Sigmoid colon (tissue), 4 donors: ENCODE data around the gene ASAP2.

Experiments
- EP300 ChIP-seq, 4 donors: sonication (generic); formaldehyde crosslinking; IDR thresholded peaks; one replicate each; pipeline ENCODE4 v1.6.1; 2017; ENCODE audit warnings: antibody characterized with exemption in 4 of 4
- POLR2A ChIP-seq, 2 donors: fragments of 450-650 bp; IDR thresholded peaks; one replicate each; pipeline ENCODE4 v1.6.1; 2016; ENCODE audit warnings: antibody characterized with exemption in 2 of 2, mild to moderate bottlenecking in 2 of 2, moderate library complexity in 2 of 2
- POLR2AphosphoS5 ChIP-seq, 4 donors: sonication (generic); formaldehyde crosslinking; IDR thresholded peaks; one replicate each; pipeline ENCODE4 v1.6.1; 2017; ENCODE audit warnings: antibody characterized with exemption in 4 of 4
- TF ChIP-seq, protein P1 (sequence below), 4 experiments: fragments of 450-650 bp in 3 of 4; fragments of 200-600 bp in 1 of 4; IDR thresholded peaks; one replicate each; pipeline ENCODE4 v1.5.1; 2016 to 2019; ENCODE audit warnings: antibody characterized with exemption in 4 of 4, mild to moderate bottlenecking in 3 of 4, moderate library complexity in 2 of 4

DNA sequence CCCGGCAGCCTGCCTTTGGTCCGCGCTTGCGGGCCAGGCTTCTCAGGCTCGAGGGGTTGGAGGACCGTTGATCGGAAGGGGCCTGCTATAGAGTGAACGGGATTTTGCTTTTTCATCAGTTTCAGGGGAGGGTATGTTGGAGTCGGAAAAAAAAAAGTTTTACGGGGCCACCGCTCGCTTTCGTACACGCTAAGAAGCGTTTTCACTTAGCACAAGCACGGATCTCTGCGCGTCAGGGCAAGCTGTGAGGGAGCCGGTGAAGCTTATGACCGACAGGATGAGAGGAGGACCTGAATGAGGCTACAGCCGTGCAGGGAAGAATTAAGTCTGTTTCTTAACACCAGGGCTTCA, 217.3 kb downstream of the ASAP2 start:
- TF ChIP-seq, protein P1, sequence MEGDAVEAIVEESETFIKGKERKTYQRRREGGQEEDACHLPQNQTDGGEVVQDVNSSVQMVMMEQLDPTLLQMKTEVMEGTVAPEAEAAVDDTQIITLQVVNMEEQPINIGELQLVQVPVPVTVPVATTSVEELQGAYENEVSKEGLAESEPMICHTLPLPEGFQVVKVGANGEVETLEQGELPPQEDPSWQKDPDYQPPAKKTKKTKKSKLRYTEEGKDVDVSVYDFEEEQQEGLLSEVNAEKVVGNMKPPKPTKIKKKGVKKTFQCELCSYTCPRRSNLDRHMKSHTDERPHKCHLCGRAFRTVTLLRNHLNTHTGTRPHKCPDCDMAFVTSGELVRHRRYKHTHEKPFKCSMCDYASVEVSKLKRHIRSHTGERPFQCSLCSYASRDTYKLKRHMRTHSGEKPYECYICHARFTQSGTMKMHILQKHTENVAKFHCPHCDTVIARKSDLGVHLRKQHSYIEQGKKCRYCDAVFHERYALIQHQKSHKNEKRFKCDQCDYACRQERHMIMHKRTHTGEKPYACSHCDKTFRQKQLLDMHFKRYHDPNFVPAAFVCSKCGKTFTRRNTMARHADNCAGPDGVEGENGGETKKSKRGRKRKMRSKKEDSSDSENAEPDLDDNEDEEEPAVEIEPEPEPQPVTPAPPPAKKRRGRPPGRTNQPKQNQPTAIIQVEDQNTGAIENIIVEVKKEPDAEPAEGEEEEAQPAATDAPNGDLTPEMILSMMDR (IDR thresholded peaks at IDR 0.05): no peak
- TF ChIP-seq POLR2A (IDR thresholded peaks at IDR 0.05) (no peak), EP300 (IDR thresholded peaks at IDR 0.05) (no peak), POLR2AphosphoS5 (IDR thresholded peaks at IDR 0.05) (no peak)
